ENCODE data around the gene RCC1.
"Not testable (repeated sequence)": the region's sequence is repeated elsewhere in the genome, so short reads cannot be mapped to it uniquely, and the experiment has no call there.

Gene RCC1

GRCh38 chr1:28512058-28512611 is 6.3 kb downstream of the RCC1 start:
- no peak for DNase-seq (ENCODE audit: low read depth)

- not testable (repeated sequence) for DNase-seq (ENCODE audit: low read depth)
These were observed 8.6 kb downstream of the RCC1 start for GRCh38 chr1:28514445-28514933.

- no peak for DNase-seq (ENCODE audit: low read depth)
These were observed 10.7 kb downstream of the RCC1 start for GRCh38 chr1:28516518-28516956.

GRCh38 chr1:28517649-28517999 is 11.8 kb downstream of the RCC1 start:
- no peak for DNase-seq (ENCODE audit: low read depth)

DNA sequence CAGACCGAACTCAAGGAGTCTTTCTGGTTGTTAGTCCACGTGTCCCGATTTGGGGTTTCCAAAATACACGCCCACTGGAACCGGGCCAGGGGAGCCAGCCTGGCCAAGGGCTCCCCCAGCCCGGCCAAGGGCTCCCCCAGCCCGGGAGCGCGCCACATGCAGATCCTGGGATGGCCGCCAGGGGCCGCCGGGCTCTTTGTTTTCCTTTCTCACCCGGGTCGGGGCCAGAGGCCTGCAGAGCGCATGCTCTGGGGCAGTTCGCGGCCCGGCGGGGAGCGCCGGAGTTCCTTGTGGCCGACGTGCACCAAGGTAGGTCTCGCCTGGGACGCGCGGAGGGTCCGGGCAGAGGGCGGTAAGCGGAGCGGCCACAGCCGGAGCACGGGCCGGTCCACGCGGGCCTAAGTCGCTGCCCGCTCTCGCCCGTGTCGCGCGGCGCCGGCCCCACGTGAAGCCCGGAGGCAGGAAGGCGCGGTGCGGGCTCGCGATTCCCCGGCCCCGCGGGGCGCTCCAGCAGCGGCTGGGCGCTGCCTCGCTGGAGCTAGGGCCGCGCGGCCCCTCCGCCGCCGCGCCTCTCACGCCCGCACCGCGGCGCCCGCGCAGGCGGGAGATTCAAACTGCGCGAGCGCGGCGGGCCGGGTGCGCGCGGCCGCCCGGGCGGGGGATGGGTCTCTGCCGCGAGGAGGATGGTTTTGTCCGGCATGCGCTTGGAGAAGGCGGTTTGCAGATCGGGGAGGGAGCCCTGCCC is 12.3 kb downstream of the RCC1 start:
- DNase-seq (ENCODE audit: low read depth) = peak; percentile 83

DNA sequence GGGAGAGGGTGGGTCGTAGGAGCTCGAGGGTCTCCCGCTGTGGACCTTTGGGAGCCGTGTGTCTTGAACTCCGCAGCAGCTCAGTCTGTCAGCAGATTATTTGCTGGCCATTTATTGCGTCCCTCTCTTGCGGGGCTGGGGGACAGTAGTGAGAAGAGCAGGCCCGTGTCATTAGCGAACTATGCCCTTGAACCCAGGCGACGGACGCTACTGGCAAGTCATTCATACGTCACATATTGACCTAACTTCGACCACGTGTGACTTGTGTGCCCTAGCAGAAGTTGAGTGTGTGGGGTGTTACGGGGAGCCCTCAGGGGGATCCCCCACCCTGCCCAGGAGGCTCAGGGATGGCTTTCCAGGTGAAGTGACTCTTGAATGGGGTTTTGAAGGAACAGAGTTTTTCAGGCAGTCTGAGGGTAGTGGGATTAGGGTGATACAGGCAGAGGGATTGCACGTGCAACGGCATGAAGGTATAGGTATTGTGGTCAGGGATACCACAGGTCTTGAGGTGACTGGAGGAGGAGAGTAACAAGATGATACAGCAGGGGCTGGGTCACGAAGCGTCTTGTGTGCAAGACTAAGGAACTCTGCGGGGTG is 13.0 kb downstream of the RCC1 start:
- DNase-seq (ENCODE audit: low read depth) = no peak

- DNase-seq (ENCODE audit: low read depth) = no peak
These were observed 14.3 kb downstream of the RCC1 start for GRCh38 chr1:28519946-28520725.

DNA sequence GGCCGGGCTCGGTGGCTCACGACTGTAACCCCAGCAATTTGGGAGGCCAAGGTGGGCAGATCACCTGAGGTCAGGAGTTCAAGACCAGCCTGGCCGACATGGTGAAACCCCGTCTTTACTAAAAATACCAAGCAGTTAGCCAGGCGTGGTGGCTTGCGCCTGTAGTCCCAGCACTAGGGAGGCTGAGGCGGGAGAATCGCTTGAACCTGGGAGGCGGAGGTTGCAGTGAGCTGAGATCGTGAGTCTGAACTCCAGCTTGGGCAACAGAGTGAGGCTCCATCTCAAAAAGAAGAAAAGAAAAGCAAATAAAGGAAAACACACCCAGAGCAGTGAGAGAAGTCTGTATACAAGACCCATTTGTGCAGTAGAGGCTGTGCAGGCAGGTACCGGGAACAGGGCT is 15.0 kb downstream of the RCC1 start:
- not testable (repeated sequence) for DNase-seq (ENCODE audit: low read depth)

DNA sequence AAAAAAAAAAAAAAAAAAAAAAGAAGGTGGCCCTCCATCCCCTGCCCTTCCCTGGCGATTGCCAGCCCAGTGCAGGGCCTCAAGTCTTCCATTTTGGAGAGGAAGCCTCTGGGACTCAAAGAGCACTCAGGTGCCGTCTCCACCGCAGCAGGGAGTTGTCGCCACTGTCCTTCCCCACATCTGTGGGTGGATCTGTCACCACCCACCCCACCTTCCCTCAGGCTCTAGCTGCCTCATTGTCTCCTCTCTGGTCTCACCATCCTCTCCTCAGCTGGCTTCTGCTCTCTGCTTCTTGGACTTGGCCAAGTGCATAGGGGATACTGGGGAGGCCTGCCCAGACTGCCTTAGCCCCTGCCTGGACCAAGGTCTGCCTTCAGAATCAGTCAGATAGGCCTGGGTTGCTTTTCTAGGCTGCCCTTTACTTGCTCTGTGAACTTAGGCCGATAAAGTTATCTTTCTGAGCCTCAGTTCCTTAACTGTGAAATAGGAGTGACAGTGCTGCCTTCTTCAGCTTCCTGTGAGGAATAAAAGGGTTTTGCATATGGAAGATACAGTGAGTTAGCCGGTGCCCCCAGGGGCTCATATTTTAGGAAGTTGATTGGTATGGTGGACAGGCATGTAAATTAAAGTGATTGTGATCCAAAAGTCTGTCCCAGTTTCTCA is 15.8 kb downstream of the RCC1 start:
- no peak for DNase-seq (ENCODE audit: low read depth)

GRCh38 chr1:28522537-28522936 is 16.7 kb downstream of the RCC1 start:
- DNase-seq (ENCODE audit: low read depth) = not testable (repeated sequence)

DNA sequence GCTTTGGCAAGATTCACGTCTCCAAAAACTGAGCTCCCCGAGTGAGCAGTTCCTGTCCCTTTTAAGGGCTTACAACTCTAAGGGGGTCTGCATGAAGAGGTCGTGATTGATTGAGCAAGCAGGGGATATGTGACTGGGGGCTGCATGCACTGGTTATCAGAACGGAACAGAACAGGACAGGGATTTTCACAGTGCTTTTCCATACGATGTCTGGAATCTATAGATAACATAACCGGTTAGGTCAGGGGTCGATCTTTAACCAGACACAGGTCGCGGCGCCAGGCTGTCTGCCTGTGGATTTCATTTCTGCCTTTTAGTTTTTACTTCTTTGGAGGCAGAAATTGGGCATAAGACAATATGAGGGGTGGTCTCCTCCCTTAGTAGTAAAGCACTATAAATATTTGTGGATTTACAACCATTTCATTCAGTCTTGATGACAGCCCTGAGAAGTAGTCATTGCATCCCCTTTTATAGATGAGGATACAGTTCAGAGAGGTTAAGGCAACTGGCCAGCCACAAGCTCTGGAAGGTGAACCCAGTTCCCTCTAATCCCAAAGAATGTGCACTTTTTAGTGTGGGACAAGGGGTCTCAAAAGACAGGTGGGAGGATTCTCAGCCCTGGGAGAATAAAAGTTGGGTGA is 19.3 kb downstream of the RCC1 start:
- not testable (repeated sequence) for DNase-seq (ENCODE audit: low read depth)

GRCh38 chr1:28526886-28527285 is 21.0 kb downstream of the RCC1 start:
- no peak for DNase-seq (ENCODE audit: low read depth)

DNA sequence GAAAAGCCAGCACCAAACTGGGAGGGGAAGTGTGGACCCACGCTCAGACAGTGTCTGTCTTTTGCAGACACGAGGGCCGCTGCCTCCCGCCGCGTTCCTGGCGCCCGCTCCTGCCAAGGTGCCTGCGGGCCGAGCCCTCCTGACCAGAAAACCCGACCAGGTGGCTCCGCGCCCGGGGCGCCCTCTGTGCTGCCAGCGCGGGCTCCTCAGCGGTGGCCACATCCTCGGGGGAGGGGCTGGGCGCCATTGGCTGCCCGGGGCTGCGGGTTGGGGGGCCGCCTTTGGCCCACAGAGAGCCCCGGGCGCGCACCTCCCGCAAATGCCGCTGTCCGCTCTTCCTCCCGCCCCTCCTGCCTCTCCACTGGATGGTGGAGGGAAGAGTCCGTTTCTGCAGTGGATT is 24.6 kb downstream of the RCC1 start:
- no peak for DNase-seq (ENCODE audit: low read depth)

DNA sequence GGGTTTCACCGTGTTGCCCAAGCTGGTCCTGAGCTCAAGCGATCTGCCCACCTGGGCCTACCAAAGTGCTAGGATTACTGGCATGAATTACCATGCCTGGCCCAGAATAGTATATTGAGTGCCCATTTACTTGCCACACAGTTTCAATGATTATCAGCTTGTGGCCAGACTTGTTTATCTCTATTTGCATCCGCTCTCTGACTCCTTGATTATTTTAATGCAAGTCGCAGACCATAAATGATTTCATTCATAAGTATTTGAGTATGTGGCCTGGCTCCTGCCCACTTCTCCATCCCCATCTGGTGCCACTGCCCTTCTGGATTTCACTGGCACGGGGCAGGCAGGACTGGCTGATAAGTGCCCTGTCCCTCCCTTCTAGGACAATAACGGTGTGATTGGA is 28.8 kb downstream of the RCC1 start:
- DNase-seq (ENCODE audit: low read depth) = no peak

DNA sequence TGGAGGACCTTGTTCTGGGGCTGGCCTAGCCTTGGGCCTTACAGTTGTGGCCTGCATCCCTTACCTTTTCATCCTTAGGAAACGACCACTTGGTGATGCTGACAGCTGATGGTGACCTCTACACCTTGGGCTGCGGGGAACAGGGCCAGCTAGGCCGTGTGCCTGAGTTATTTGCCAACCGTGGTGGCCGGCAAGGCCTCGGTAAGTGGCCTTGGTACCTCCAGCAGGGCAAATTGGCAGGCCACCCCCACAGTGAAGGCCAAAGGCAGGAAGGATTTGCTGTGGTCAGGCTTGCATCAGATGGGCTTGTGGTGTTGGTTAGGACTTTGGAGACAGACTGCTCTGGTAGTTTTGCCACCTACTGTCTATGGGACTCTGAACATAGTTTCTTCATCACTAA is 29.3 kb downstream of the RCC1 start:
- DNase-seq (ENCODE audit: low read depth) = no peak

- DNase-seq (ENCODE audit: low read depth) = no peak
These were observed 31.8 kb downstream of the RCC1 start for GRCh38 chr1:28537457-28538199.

GRCh38 chr1:28538286-28538685 is 32.4 kb downstream of the RCC1 start:
- no peak for DNase-seq (ENCODE audit: low read depth)

- DNase-seq (ENCODE audit: low read depth) = no peak
These were observed 34.8 kb downstream of the RCC1 start for GRCh38 chr1:28540651-28541050.

- not testable (repeated sequence) for DNase-seq (ENCODE audit: low read depth)
These were observed 35.7 kb downstream of the RCC1 start for GRCh38 chr1:28541414-28542015.

DNA sequence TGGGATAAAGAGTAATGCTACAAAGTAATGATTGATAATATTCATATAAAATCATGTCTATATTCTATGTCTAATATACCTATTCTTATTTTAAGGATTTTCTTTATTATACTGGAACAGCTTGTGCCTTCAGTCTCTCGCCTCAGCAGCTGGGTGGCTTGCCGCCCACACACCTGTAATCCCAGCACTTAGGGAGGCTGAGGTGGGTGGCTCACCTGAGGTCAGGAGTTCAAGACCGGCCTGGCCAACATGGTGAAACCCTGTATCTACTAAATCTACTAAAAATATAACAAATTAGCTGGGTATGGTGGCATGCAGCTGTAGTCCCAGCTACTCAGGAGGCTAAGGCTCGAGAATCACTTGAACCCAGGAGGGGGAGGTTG is 39.4 kb downstream of the RCC1 start:
- DNase-seq (ENCODE audit: low read depth) = no peak

Data from stimulated activated CD4-positive, alpha-beta T cell treated with anti-CD3 and anti-CD28 coated beads, Interleukin-2, amount 100 ng/mL, for 4 hours (primary cell).